NB4 (cell line): ENCODE measurements around the gene EIF2A.

Experiments
- DNase-seq: peaks from one replicate; pipeline ENCODE4 v3.0.0; 2010; ENCODE audit warnings: low read depth
- H3K4me3 ChIP-seq: one replicate; pipeline ENCODE4 v1.5.1; 2011; ENCODE audit warnings: mild to moderate bottlenecking, low read depth, low read length, moderate library complexity
- CTCF ChIP-seq: IDR thresholded peaks from one replicate; pipeline ENCODE4 v1.5.1; 2012; ENCODE audit warnings: low read depth, low read length
- MAX ChIP-seq: IDR thresholded peaks from 2 replicates; pipeline ENCODE4 v1.6.1; 2011; ENCODE audit warnings: low read depth, low read length
- MYC ChIP-seq: IDR thresholded peaks from 2 replicates; pipeline ENCODE4 v1.6.1; 2011; ENCODE audit warnings: low read depth, low read length
- POLR2A ChIP-seq: IDR thresholded peaks from 2 replicates; pipeline ENCODE4 v1.6.1; 2011; ENCODE audit warnings: mild to moderate bottlenecking; ENCODE audit not compliant: insufficient read length; ENCODE audit errors: extremely low read depth

EIF2A gene

GRCh38 chr3:150521463-150521862 is 25.1 kb upstream of the EIF2A start:
- TF ChIP-seq POLR2A (no peak), MAX (no peak), MYC (no peak), CTCF (no peak)
- no peak overlapping the region for H3K4me3 ChIP-seq
- no peak for DNase-seq

GRCh38 chr3:150523538-150523937 is 23.0 kb upstream of the EIF2A start:
- no peak for TF ChIP-seq CTCF
- no peak for TF ChIP-seq MAX
- DNase-seq: no peak

GRCh38 chr3:150527464-150528255 is 18.9 kb upstream of the EIF2A start:
- TF ChIP-seq POLR2A (no peak), MYC (no peak), CTCF (no peak), MAX (no peak)
- DNase-seq: no peak
- H3K4me3 ChIP-seq: no peak overlapping the region

More at GRCh38 chr3:150523538-150523937, 23.0 kb upstream of the EIF2A start:
- H3K4me3 ChIP-seq: no peak overlapping the region

GRCh38 chr3:150528354-150528797 is 18.2 kb upstream of the EIF2A start:
- no peak overlapping the region for H3K4me3 ChIP-seq
- TF ChIP-seq MYC (no peak), CTCF (no peak), POLR2A (no peak), MAX (no peak)
- peak; percentile 29 for DNase-seq

GRCh38 chr3:150531775-150532174 is 14.8 kb upstream of the EIF2A start:
- H3K4me3 ChIP-seq: no peak overlapping the region
- no peak for DNase-seq
- TF ChIP-seq MYC (no peak), POLR2A (no peak), CTCF (no peak), MAX (no peak)
